ENCODE measurements around the gene GDAP1L1.
A peak's percentile ranks its signal among the peaks of the same experiment; 100 is the strongest.
"Not testable (repeated sequence)": the region's sequence is repeated elsewhere in the genome, so short reads cannot be mapped to it uniquely, and the experiment has no call there.

GDAP1L1 gene

DNA sequence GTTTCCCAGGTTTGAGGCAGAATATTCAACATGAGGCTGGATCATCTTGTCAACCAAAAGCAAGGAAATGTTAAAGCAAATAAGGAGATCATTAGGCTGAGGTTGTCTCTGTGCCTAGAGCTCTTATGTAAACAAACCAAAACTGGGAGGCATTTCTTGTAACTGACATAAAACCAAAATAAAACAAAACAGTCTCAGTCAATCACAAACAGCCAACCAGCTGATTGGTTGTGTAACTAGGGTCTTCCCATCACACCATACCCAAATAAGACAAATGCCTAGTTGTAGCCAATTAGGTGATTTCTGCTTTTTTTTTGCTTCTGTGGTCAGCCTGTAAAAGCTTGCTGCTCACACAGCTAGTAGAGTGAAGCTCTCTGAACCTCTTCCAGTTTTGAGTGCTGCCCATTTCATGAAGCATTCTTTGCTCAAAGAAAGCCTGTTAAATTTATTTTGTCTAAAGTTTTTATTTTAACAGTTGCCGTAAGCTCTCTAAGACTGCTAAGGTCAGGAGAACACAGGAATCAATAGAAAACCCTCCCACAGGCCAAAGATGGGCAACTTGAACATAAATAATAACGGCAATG, 72.8 kb downstream of the GDAP1L1 start:
- no peaks in the 10 kb centered on the region for H3K36me3 ChIP-seq (replicated peaks; ENCODE audit: low read depth, low read length)
- no peaks in the 10 kb centered on the region for H3K4me1 ChIP-seq (ENCODE audit: low read length)
- TF ChIP-seq, protein P1, sequence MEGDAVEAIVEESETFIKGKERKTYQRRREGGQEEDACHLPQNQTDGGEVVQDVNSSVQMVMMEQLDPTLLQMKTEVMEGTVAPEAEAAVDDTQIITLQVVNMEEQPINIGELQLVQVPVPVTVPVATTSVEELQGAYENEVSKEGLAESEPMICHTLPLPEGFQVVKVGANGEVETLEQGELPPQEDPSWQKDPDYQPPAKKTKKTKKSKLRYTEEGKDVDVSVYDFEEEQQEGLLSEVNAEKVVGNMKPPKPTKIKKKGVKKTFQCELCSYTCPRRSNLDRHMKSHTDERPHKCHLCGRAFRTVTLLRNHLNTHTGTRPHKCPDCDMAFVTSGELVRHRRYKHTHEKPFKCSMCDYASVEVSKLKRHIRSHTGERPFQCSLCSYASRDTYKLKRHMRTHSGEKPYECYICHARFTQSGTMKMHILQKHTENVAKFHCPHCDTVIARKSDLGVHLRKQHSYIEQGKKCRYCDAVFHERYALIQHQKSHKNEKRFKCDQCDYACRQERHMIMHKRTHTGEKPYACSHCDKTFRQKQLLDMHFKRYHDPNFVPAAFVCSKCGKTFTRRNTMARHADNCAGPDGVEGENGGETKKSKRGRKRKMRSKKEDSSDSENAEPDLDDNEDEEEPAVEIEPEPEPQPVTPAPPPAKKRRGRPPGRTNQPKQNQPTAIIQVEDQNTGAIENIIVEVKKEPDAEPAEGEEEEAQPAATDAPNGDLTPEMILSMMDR (IDR thresholded peaks at IDR 0.05; ENCODE audit: low read depth, low read length), result no peak
- no peak for TF ChIP-seq EZH2phosphoT487 (IDR thresholded peaks at IDR 0.05; ENCODE audit: low read depth)
- no peak overlapping the region for H3K4me2 ChIP-seq (ENCODE audit: low read length)
- no peaks in the 10 kb centered on the region for H3K79me2 ChIP-seq (ENCODE audit: low read length)
- no peak overlapping the region for H2AFZ ChIP-seq (ENCODE audit: low read depth, low read length)
- H4K20me1 ChIP-seq (ENCODE audit: insufficient read depth, low read length), result no peaks in the 10 kb centered on the region
- no peak overlapping the region for H3K4me3 ChIP-seq (ENCODE audit: low read length)
- no peak overlapping the region for H3K27ac ChIP-seq (ENCODE audit: low read length)
- no peak overlapping the region for H3K9ac ChIP-seq (ENCODE audit: low read length)
- H3K9me3 ChIP-seq (ENCODE audit: insufficient read depth, low read length), result no peaks in the 10 kb centered on the region; the same call in 1 of the 2 replicates
- peaks cover 24% of the 10 kb centered on the region; the same call in 1 of the 2 replicates for H3K27me3 ChIP-seq (ENCODE audit: low read depth, low read length)

DNA sequence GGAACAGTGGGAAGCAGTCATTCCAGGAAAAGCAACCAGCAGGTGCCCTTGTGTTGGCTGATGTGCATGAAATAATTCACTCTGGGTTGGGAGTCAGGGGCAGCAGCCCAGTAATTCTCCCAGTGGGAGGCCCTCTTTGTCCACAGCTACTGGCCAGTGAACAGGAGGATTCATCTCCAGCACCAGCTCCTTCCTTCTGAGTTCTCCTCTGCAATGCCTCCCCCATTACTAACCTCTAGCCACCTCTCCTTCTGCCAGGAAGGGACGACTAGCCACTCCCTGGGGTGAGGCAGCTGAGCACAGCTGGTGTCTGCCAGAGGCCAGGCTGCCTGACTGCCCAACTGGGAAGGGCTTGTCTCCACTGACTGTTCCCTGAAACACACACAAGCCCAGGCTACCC, 77.2 kb downstream of the GDAP1L1 start:
- H3K27me3 ChIP-seq (ENCODE audit: low read depth, low read length), result peaks cover 10% of the 10 kb centered on the region; the same call in 1 of the 2 replicates
- H2AFZ ChIP-seq (ENCODE audit: low read depth, low read length), result no peak overlapping the region
- no peak overlapping the region for H3K4me2 ChIP-seq (ENCODE audit: low read length)
- H3K79me2 ChIP-seq (ENCODE audit: low read length), result no peaks in the 10 kb centered on the region
- H3K27ac ChIP-seq (ENCODE audit: low read length), result no peak overlapping the region
- no peak overlapping the region for H3K4me3 ChIP-seq (ENCODE audit: low read length)
- H3K9me3 ChIP-seq (ENCODE audit: insufficient read depth, low read length), result no peaks in the 10 kb centered on the region; the same call in 1 of the 2 replicates
- TF ChIP-seq, protein P1 (IDR thresholded peaks at IDR 0.05; ENCODE audit: low read depth, low read length), result no peak
- TF ChIP-seq EZH2phosphoT487 (IDR thresholded peaks at IDR 0.05; ENCODE audit: low read depth), result no peak
- H3K36me3 ChIP-seq (replicated peaks; ENCODE audit: low read depth, low read length), result no peaks in the 10 kb centered on the region
- no peak overlapping the region for H3K9ac ChIP-seq (ENCODE audit: low read length)
- H4K20me1 ChIP-seq (ENCODE audit: insufficient read depth, low read length), result no peaks in the 10 kb centered on the region
- H3K4me1 ChIP-seq (ENCODE audit: low read length), result peaks cover 5% of the 10 kb centered on the region; the same call in 1 of the 2 replicates

DNA sequence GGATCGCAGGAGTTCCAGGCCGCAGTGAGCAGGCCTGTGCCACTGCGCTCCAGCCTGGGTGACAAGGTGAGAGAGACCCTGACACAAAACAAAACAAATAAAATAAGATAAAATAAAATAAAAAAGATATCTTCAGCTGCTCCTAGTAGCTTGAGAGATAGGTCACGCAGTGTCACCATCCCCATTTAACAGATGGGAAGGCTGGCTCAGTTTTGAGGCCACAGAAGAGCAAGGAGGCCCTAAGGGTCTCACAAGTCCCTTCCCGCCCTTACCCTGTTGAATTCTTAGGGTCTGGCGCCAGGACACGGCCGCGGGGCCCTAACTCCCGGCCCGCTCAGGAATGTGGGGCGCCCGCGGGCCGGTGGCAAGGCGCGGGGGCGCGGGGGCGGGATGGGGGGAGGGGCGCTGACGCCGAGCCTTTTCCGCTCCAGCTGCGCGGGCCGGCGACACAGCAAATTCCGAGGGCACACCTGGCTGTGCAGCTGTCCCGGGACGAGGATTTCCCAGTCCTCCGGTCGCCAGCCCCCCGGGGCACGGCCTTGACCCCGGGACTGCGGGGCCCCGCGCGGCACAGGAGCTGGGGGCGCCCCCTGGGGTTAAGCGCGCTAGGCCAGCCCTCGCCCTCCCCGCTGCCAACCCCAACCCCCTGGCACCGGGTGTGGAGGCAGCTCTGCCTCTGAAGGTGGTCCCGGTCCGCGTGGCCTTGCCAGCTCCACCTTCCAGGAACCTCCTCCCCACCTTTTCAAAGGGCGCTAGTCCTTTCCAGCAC, 79.5 kb downstream of the GDAP1L1 start:
- peak overlapping the region; percentile 78 for H3K4me3 ChIP-seq (ENCODE audit: low read length)
- no peak for TF ChIP-seq EZH2phosphoT487 (IDR thresholded peaks at IDR 0.05; ENCODE audit: low read depth)
- TF ChIP-seq, protein P1 (IDR thresholded peaks at IDR 0.05; ENCODE audit: low read depth, low read length), result peak; percentile 46
- H3K4me2 ChIP-seq (ENCODE audit: low read length), result peak overlapping the region; percentile 88
- no peaks in the 10 kb centered on the region for H3K9me3 ChIP-seq (ENCODE audit: insufficient read depth, low read length)
- H2AFZ ChIP-seq (ENCODE audit: low read depth, low read length), result peak overlapping the region; percentile 97
- H3K27ac ChIP-seq (ENCODE audit: low read length), result no peak overlapping the region
- no peaks in the 10 kb centered on the region for H3K27me3 ChIP-seq (ENCODE audit: low read depth, low read length)
- H3K79me2 ChIP-seq (ENCODE audit: low read length), result no peaks in the 10 kb centered on the region
- H3K9ac ChIP-seq (ENCODE audit: low read length), result peak overlapping the region; percentile 68
- H3K4me1 ChIP-seq (ENCODE audit: low read length), result peaks cover 5% of the 10 kb centered on the region; the same call in 1 of the 2 replicates
- H4K20me1 ChIP-seq (ENCODE audit: insufficient read depth, low read length), result no peaks in the 10 kb centered on the region
- H3K36me3 ChIP-seq (replicated peaks; ENCODE audit: low read depth, low read length), result no peaks in the 10 kb centered on the region

DNA sequence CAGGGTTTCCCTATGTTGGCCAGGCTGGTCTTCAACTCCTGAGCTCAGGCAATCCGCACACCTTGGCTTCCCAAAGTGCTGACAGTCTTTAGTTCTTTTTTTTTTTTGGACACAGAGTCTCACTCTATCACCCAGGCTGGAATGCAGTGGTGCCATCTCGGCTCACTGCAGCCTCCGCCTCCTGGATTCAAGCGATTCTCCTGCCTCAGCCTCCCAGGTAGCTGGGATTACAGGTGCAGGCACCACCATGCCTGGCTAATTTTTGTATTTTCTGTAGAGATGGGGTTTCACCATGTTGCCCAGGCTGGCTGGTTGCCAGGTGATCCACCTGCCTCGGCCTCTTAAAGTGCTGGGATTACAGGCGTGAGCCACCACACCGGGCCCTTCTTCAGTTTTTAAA, 80.6 kb downstream of the GDAP1L1 start:
- H2AFZ ChIP-seq (ENCODE audit: low read depth, low read length); H3K27me3 ChIP-seq (ENCODE audit: low read depth, low read length); H4K20me1 ChIP-seq (ENCODE audit: insufficient read depth, low read length); H3K4me3 ChIP-seq (ENCODE audit: low read length); H3K27ac ChIP-seq (ENCODE audit: low read length); H3K4me1 ChIP-seq (ENCODE audit: low read length); H3K4me2 ChIP-seq (ENCODE audit: low read length); H3K9ac ChIP-seq (ENCODE audit: low read length); H3K36me3 ChIP-seq (replicated peaks; ENCODE audit: low read depth, low read length); H3K79me2 ChIP-seq (ENCODE audit: low read length); H3K9me3 ChIP-seq (ENCODE audit: insufficient read depth, low read length): not testable (repeated sequence)
